Measurements from ENCODE around the gene MRAS.
A peak's percentile ranks its signal among the peaks of the same experiment; 100 is the strongest.
"Not testable (repeated sequence)": the region's sequence is repeated elsewhere in the genome, so short reads cannot be mapped to it uniquely, and the experiment has no call there.

Gene MRAS

GRCh38 chr3:138418601-138419206 lies 70.3 kb downstream of the MRAS start:
- DNase-seq (ENCODE audit: low spot score): no peak

- DNase-seq (ENCODE audit: low spot score): no peak
Observed at GRCh38 chr3:138423316-138423715, 74.9 kb downstream of the MRAS start.

- no peak for DNase-seq (ENCODE audit: low spot score)
Observed at GRCh38 chr3:138424323-138424722, 75.9 kb downstream of the MRAS start.

- DNase-seq (ENCODE audit: low spot score): peak; percentile 30
Observed at GRCh38 chr3:138426211-138426610, 77.8 kb downstream of the MRAS start.

- DNase-seq (ENCODE audit: low spot score): not testable (repeated sequence)
Observed at GRCh38 chr3:138426754-138427153, 78.4 kb downstream of the MRAS start.

- DNase-seq (ENCODE audit: low spot score): no peak
Observed at GRCh38 chr3:138429665-138430064, 81.3 kb downstream of the MRAS start.

GRCh38 chr3:138432576-138433240 lies 84.3 kb downstream of the MRAS start:
- no peak for DNase-seq (ENCODE audit: low spot score)

- no peak for DNase-seq (ENCODE audit: low spot score)
Observed at GRCh38 chr3:138433892-138434275, 85.5 kb downstream of the MRAS start.

- DNase-seq (ENCODE audit: low spot score): peak; percentile 82
Observed at GRCh38 chr3:138434276-138434874, 86.0 kb downstream of the MRAS start, which contains the start of gene ESYT3. ESYT3 (plus strand) TSS chr3:138434616; CDS start chr3:138434799, 183 bp downstream.

- peak; percentile 19 for DNase-seq (ENCODE audit: low spot score)
Observed at GRCh38 chr3:138434875-138435772, 86.7 kb downstream of the MRAS start.

- DNase-seq (ENCODE audit: low spot score): no peak
Observed at GRCh38 chr3:138435840-138436239, 87.5 kb downstream of the MRAS start.

GRCh38 chr3:138437281-138437680 lies 88.9 kb downstream of the MRAS start:
- DNase-seq (ENCODE audit: low spot score): no peak

- peak; percentile 63 for DNase-seq (ENCODE audit: low spot score)
Observed at GRCh38 chr3:138438896-138439295, 90.5 kb downstream of the MRAS start.

GRCh38 chr3:138439646-138440045 lies 91.3 kb downstream of the MRAS start:
- DNase-seq (ENCODE audit: low spot score): peak; percentile 51

GRCh38 chr3:138440121-138440521 lies 91.7 kb downstream of the MRAS start:
- peak; percentile 36 for DNase-seq (ENCODE audit: low spot score)

GRCh38 chr3:138440596-138440995 lies 92.2 kb downstream of the MRAS start:
- DNase-seq (ENCODE audit: low spot score): peak; percentile 65

- no peak for DNase-seq (ENCODE audit: low spot score)
Observed at GRCh38 chr3:138441256-138441655, 92.9 kb downstream of the MRAS start.

GRCh38 chr3:138441742-138442141 lies 93.4 kb downstream of the MRAS start:
- peak; percentile 57 for DNase-seq (ENCODE audit: low spot score)

GRCh38 chr3:138442433-138442832 lies 94.1 kb downstream of the MRAS start:
- peak; percentile 69 for DNase-seq (ENCODE audit: low spot score)

- no peak for DNase-seq (ENCODE audit: low spot score)
Observed at GRCh38 chr3:138443091-138443490, 94.7 kb downstream of the MRAS start.

- no peak for DNase-seq (ENCODE audit: low spot score)
Observed at GRCh38 chr3:138443521-138444503, 95.4 kb downstream of the MRAS start.
